Liver (tissue), 9 donors: ENCODE data around the gene TEX51. TPM values are rescaled to one million over a fixed set of nuclear protein-coding genes. Genes with fewer than 3 reads are reported as not detected.

ENCODE experiments used
- DNase-seq: peaks from one replicate; pipeline ENCODE4 v3.0.0-alpha.2; 2017; ENCODE audit warnings: low spot score
- H3K27ac ChIP-seq, 2 donors: one replicate each; pipeline ENCODE4 v1.7.0; 2013; ENCODE audit warnings: inconsistent platforms in 2 of 2, low read length in 2 of 2, control low read depth in 1 of 2, low read depth in 1 of 2, mild to moderate bottlenecking in 1 of 2
- H3K27me3 ChIP-seq, 4 donors: one replicate each; pipeline versions ENCODE4 v1.6.1 to v1.7.0; 2013; ENCODE audit warnings: low read length in 3 of 4, inconsistent platforms in 1 of 4, mild to moderate bottlenecking in 1 of 4, moderate library complexity in 1 of 4; ENCODE audit not compliant: control insufficient read depth in 4 of 4, insufficient read depth in 4 of 4
- H3K36me3 ChIP-seq, 4 donors: one replicate each; pipeline versions ENCODE4 v1.6.1 to v1.7.0; 2013; ENCODE audit warnings: low read length in 3 of 4, mild to moderate bottlenecking in 3 of 4, low read depth in 1 of 4, moderate library complexity in 1 of 4; ENCODE audit not compliant: control insufficient read depth in 4 of 4, insufficient read depth in 3 of 4
- H3K4me1 ChIP-seq, 4 donors: one replicate each; pipeline versions ENCODE4 v1.6.1 to v1.7.0; 2013; ENCODE audit warnings: low read length in 3 of 4, mild to moderate bottlenecking in 3 of 4, moderate library complexity in 1 of 4; ENCODE audit not compliant: control insufficient read depth in 4 of 4, insufficient read depth in 4 of 4
- H3K4me3 ChIP-seq, 3 donors: one replicate each; pipeline versions ENCODE4 v1.6.1 to v1.7.0; 2013; ENCODE audit warnings: low read length in 3 of 3, control low read depth in 1 of 3, low read depth in 1 of 3, mild to moderate bottlenecking in 1 of 3
- H3K9ac ChIP-seq, 2 donors: one replicate each; pipeline ENCODE4 v1.7.0; 2013; ENCODE audit warnings: low read length in 2 of 2, mild to moderate bottlenecking in 2 of 2, moderate library complexity in 2 of 2, control low read depth in 1 of 2, low read depth in 1 of 2
- H3K9me3 ChIP-seq, 4 donors: one replicate each; pipeline versions ENCODE4 v1.6.1 to v1.7.0; 2013; ENCODE audit warnings: low read length in 3 of 4; ENCODE audit not compliant: control insufficient read depth in 4 of 4
- ATF3 ChIP-seq: IDR thresholded peaks from 2 replicates; pipeline ENCODE4 v1.6.1; 2016; ENCODE audit warnings: antibody characterized with exemption
- CTCF ChIP-seq: fragments of 150-350 bp; IDR thresholded peaks from 2 replicates; pipeline ENCODE4 v1.5.1; 2017; ENCODE audit warnings: improper control_type of control experiment, low read depth, low read length; ENCODE audit not compliant: missing input control
- EGR1 ChIP-seq, 2 donors: IDR thresholded peaks; 2 replicates each; pipeline ENCODE4 v1.6.1; 2016 to 2018; ENCODE audit warnings: antibody characterized with exemption in 2 of 2, low read depth in 2 of 2
- FOXA1 ChIP-seq: IDR thresholded peaks from 2 replicates; pipeline ENCODE4 v1.6.1; 2016; ENCODE audit warnings: antibody characterized with exemption
- FOXA2 ChIP-seq: IDR thresholded peaks from 2 replicates; pipeline ENCODE4 v1.6.1; 2016; ENCODE audit warnings: antibody characterized with exemption
- GABPA ChIP-seq, 2 donors: IDR thresholded peaks in 1 of 2; conservative IDR thresholded peaks in 1 of 2; 2 replicates each; pipeline ENCODE4 v1.6.1; 2016; ENCODE audit warnings: antibody characterized with exemption in 2 of 2, mild to moderate bottlenecking in 1 of 2, moderate library complexity in 1 of 2
- HNF4A ChIP-seq, 2 donors: conservative IDR thresholded peaks; 2 replicates each; pipeline ENCODE4 v1.6.1; 2016; ENCODE audit warnings: antibody characterized with exemption in 2 of 2, mild to moderate bottlenecking in 2 of 2
- HNF4G ChIP-seq: IDR thresholded peaks from 2 replicates; pipeline ENCODE4 v1.6.1; 2016; ENCODE audit warnings: antibody characterized with exemption
- JUND ChIP-seq, 2 donors: IDR thresholded peaks; 2 replicates each; pipeline ENCODE4 v1.6.1; 2016; ENCODE audit warnings: antibody characterized with exemption in 2 of 2
- MAX ChIP-seq: IDR thresholded peaks from 2 replicates; pipeline ENCODE4 v1.6.1; 2016; ENCODE audit warnings: antibody characterized with exemption
- NR2F2 ChIP-seq: IDR thresholded peaks from 2 replicates; pipeline ENCODE4 v1.6.1; 2016; ENCODE audit warnings: antibody characterized with exemption
- RAD21 ChIP-seq, 2 donors: IDR thresholded peaks; 2 replicates each; pipeline ENCODE4 v1.6.1; 2016; ENCODE audit warnings: antibody characterized with exemption in 2 of 2, mild to moderate bottlenecking in 2 of 2
- REST ChIP-seq: IDR thresholded peaks from 2 replicates; pipeline ENCODE4 v1.6.1; 2016; ENCODE audit warnings: antibody characterized with exemption, mild to moderate bottlenecking
- RXRA ChIP-seq, 2 donors: IDR thresholded peaks; 2 replicates each; pipeline ENCODE4 v1.6.1; 2017 to 2018; ENCODE audit warnings: antibody characterized with exemption in 2 of 2, mild to moderate bottlenecking in 1 of 2
- SP1 ChIP-seq: IDR thresholded peaks from 2 replicates; pipeline ENCODE4 v1.6.1; 2018; ENCODE audit warnings: antibody characterized with exemption, mild to moderate bottlenecking
- TAF1 ChIP-seq: conservative IDR thresholded peaks from 2 replicates; pipeline ENCODE4 v1.6.1; 2016; ENCODE audit warnings: antibody characterized with exemption, mild to moderate bottlenecking
- YY1 ChIP-seq: IDR thresholded peaks from 2 replicates; pipeline ENCODE4 v1.6.1; 2016; ENCODE audit warnings: antibody characterized with exemption, mild to moderate bottlenecking
- WGBS: extraction: QIAGEN DNeasy Blood & Tissue Kit; methylation state at CpG from one replicate; pipeline ENCODE4 v1.1.7; 2013; 5-methylcytosine and 5-hydroxymethylcytosine counted together
- polyA plus RNA-seq, 2 donors: library from polyadenylated mRNA; stranded (reverse) in 1 of 2; unstranded in 1 of 2; fragments of 200-250 nt in 1 of 2; fragments of >200 nt in 1 of 2; fragmentation: Nextera tagmentation in 1 of 2; extraction: Ambion mirVana in 1 of 2; gene quantifications; one replicate each; pipeline versions ENCODE4 v1.2.1 to v1.2.3, GENCODE V29; 2013 to 2015
- total RNA-seq, 2 donors: library from RNA; depleted of rRNA; stranded (reverse); fragments of >200 nt; gene quantifications; one replicate each; pipeline ENCODE4 v1.2.3, GENCODE V29; 2014
- TF ChIP-seq, protein P1 (sequence below): IDR thresholded peaks from 2 replicates; pipeline ENCODE4 v1.6.1; 2016; ENCODE audit warnings: antibody characterized with exemption
- donor health status: healthy.
- donor health status: healthy.
- donor health status: healthy.
- donor health status: healthy.
- donor health status: healthy.

Gene TEX51
- total and polyA plus RNA-seq, 4 donors: not detected

DNA sequence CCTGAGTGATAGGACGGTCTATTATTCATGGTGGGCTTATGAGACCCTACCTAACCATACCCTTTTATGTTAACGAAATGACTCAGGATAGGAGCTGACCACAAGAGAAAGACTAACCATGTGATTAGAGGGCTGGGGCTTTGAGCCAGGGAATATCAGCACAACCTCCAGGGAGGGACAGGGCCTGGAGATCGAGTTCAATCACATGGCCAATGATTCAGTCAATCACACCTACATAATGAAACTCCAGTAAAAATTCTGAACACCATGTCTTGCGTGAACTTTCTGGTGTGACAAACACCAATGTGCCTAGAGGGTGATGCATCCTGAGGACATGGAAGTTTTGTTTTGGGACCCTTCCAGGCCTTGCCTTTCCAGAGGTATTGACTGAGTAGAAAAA, 2.2 kb upstream of the TEX51 start (continued):
- TF ChIP-seq, protein P1, sequence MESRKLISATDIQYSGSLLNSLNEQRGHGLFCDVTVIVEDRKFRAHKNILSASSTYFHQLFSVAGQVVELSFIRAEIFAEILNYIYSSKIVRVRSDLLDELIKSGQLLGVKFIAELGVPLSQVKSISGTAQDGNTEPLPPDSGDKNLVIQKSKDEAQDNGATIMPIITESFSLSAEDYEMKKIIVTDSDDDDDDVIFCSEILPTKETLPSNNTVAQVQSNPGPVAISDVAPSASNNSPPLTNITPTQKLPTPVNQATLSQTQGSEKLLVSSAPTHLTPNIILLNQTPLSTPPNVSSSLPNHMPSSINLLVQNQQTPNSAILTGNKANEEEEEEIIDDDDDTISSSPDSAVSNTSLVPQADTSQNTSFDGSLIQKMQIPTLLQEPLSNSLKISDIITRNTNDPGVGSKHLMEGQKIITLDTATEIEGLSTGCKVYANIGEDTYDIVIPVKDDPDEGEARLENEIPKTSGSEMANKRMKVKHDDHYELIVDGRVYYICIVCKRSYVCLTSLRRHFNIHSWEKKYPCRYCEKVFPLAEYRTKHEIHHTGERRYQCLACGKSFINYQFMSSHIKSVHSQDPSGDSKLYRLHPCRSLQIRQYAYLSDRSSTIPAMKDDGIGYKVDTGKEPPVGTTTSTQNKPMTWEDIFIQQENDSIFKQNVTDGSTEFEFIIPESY: no peak
- TF ChIP-seq NR2F2 (no peak), GABPA (IDR thresholded peaks at IDR 0.05 in 1 of 2, conservative IDR thresholded peaks at IDR 0.05 in 1 of 2) (no peak), FOXA2 (no peak), SP1 (no peak), FOXA1 (no peak)

DNA sequence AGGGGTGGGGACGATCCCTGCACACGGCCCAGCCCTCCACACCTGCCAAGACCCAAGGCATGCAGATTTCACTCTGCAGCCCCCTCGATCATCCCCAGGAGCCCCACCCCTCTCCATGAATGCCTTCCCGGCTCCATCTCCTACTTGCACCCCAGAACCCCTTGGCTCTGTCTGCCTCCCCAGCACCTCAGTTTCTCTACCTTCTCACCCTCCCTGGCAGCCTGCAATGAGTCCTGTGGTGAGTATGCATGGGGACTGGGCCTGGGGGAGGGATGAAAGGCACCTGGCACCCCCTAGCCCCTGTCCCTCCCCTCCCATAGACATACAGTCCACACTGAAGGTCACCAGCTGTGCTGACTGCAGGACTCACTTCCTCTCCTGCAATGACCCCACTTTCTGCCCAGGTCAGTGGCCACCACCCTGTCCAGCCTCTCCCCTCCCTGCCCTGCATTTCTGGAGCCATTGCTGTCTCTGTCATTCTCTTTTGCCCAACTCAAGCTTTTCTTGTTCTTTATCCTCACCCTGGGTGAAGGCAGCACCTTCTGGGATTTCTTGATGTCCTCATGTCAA, 1.0 kb downstream of the TEX51 start:
- H3K4me3 ChIP-seq: no peak overlapping the region
- peak; percentile 16 for DNase-seq
- no peaks in the 10 kb centered on the region for H3K27me3 ChIP-seq
- no peaks in the 10 kb centered on the region for H3K4me1 ChIP-seq
- TF ChIP-seq HNF4A (conservative IDR thresholded peaks at IDR 0.05) (no peak), GABPA (IDR thresholded peaks at IDR 0.05 in 1 of 2, conservative IDR thresholded peaks at IDR 0.05 in 1 of 2) (no peak), ATF3 (no peak), FOXA2 (no peak), SP1 (no peak), CTCF (no peak), EGR1 (IDR thresholded peaks at IDR 0.05; ENCODE audit: low read depth in 2 of 2) (no peak), RXRA (IDR thresholded peaks at IDR 0.05) (no peak), NR2F2 (no peak), FOXA1 (no peak), MAX (no peak), HNF4G (no peak), TAF1 (no peak), RAD21 (IDR thresholded peaks at IDR 0.05) (no peak), JUND (IDR thresholded peaks at IDR 0.05) (no peak), YY1 (no peak), REST (no peak)
- TF ChIP-seq, protein P1: no peak
- no peaks in the 10 kb centered on the region for H3K36me3 ChIP-seq
- peaks cover 0 to 4% (median 0%) of the 10 kb centered on the region in 4 donors for H3K9me3 ChIP-seq
- H3K27ac ChIP-seq: no peak overlapping the region
- no peak overlapping the region for H3K9ac ChIP-seq
- WGBS: 87% methylated on average over 4 of the region's 4 CpGs
